GM12878 (cell line): ENCODE results near the gene NEXN. TPM values are rescaled to one million over a fixed set of nuclear protein-coding genes. Genes with fewer than 3 reads are reported as not detected.

Experiments used
- CHD4 ChIP-seq: fragments of 200-600 bp; sonication (generic); IDR thresholded peaks from 2 replicates; pipeline ENCODE4 v1.6.1; 2016; ENCODE audit warnings: mild to moderate bottlenecking
- DPF2 ChIP-seq: fragments of 450-650 bp; IDR thresholded peaks from 2 replicates; pipeline ENCODE4 v1.6.1; 2017; ENCODE audit warnings: mild to moderate bottlenecking
- KDM1A ChIP-seq: fragments of 200-600 bp; sonication (generic); IDR thresholded peaks from 2 replicates; pipeline ENCODE4 v1.6.1; 2016; ENCODE audit warnings: borderline replicate concordance
- MYB ChIP-seq: fragments of 150-350 bp; IDR thresholded peaks from 2 replicates; pipeline ENCODE4 v1.6.1; 2014; ENCODE audit warnings: mild to moderate bottlenecking, low read depth, low read length, borderline replicate concordance
- NFXL1 ChIP-seq: fragments of 450-650 bp; IDR thresholded peaks from 2 replicates; pipeline ENCODE4 v1.6.1; 2017; ENCODE audit warnings: antibody characterized with exemption, mild to moderate bottlenecking, borderline replicate concordance
- PAX5 ChIP-seq: IDR thresholded peaks from 2 replicates; pipeline ENCODE4 v1.6.1; 2011; ENCODE audit warnings: low read depth, low read length, borderline replicate concordance
- RBBP5 ChIP-seq: fragments of 200-600 bp; sonication (generic); conservative IDR thresholded peaks from 2 replicates; pipeline ENCODE4 v1.6.1; 2016
- RFX5 ChIP-seq: IDR thresholded peaks from 2 replicates; pipeline ENCODE4 v1.6.1; 2011; ENCODE audit warnings: low read depth, low read length, improper control_type of control experiment
- RUNX3 ChIP-seq: IDR thresholded peaks from 2 replicates; pipeline ENCODE4 v1.6.1; 2012; ENCODE audit warnings: low read length, inconsistent platforms
- SPI1 ChIP-seq: IDR thresholded peaks from 2 replicates; pipeline ENCODE4 v1.6.1; 2011; ENCODE audit warnings: low read depth, mild to moderate bottlenecking, low read length, moderate library complexity, borderline replicate concordance; ENCODE audit not compliant: insufficient read depth
- SREBF1 ChIP-seq: IDR thresholded peaks from 2 replicates; pipeline ENCODE4 v1.6.1; 2012; ENCODE audit warnings: mild to moderate bottlenecking, low read length
- SUZ12 ChIP-seq: fragments of 200-600 bp; sonication (generic); IDR thresholded peaks from one replicate; pipeline ENCODE4 v1.6.1; 2018; ENCODE audit warnings: antibody characterized with exemption, mild to moderate bottlenecking; ENCODE audit not compliant: unreplicated experiment
- ZBED1 ChIP-seq: IDR thresholded peaks from 2 replicates; pipeline ENCODE4 v1.6.1; 2016; ENCODE audit warnings: borderline replicate concordance
- ZNF274 ChIP-seq: IDR thresholded peaks from one replicate; pipeline ENCODE4 v1.8.0; 2011; ENCODE audit not compliant: insufficient read length, insufficient read depth
- ZNF384 ChIP-seq: IDR thresholded peaks from 2 replicates; pipeline ENCODE4 v1.6.1; 2012; ENCODE audit warnings: low read depth, mild to moderate bottlenecking, low read length, improper control_type of control experiment, borderline replicate concordance
- polyA plus RNA-seq, 11 experiments: library from polyadenylated mRNA; depleted of rRNA in 4 of 11; unstranded in 6 of 11; stranded (reverse) in 5 of 11; fragments of >200 nt; fragmentation: Nextera tagmentation in 4 of 11; fragmentation: Illumina TruSeq in 1 of 11; extraction: Ambion mirVana in 4 of 11; extraction: Trizol in 1 of 11; gene quantifications; 1 replicate in 1 of 11; 2 replicates in 10 of 11; pipeline versions ENCODE4 v1.2.1 to v1.2.3, GENCODE V29; 2011 to 2016; ENCODE audit warnings: inconsistent platforms in 2 of 11, missing spikeins in 2 of 11, low read depth in 1 of 11
- total RNA-seq, 4 experiments: library from RNA; depleted of rRNA in 3 of 4; stranded (reverse); fragments of >200 nt in 3 of 4; fragmentation: Illumina TruSeq in 1 of 4; extraction: Trizol in 1 of 4; gene quantifications; 2 replicates each; pipeline versions ENCODE4 v1.2.1 to v1.2.3, GENCODE V29; 2013 to 2021
- TF ChIP-seq, protein P1 (sequence below): fragments of 450-650 bp; IDR thresholded peaks from 2 replicates; pipeline ENCODE4 v1.6.1; 2016; ENCODE audit warnings: mild to moderate bottlenecking
- TF ChIP-seq, protein P2 (sequence below): fragments of 450-650 bp; IDR thresholded peaks from 2 replicates; pipeline ENCODE4 v1.6.1; 2017; ENCODE audit warnings: mild to moderate bottlenecking
- TF ChIP-seq, protein P3 (sequence below): fragments of 450-650 bp; formaldehyde crosslinking; IDR thresholded peaks from 2 replicates; pipeline ENCODE4 v1.4.0; 2020; ENCODE audit warnings: mild to moderate bottlenecking, moderate library complexity
- TF ChIP-seq, protein P4 (sequence below): IDR thresholded peaks from 2 replicates; pipeline ENCODE4 v1.6.1; 2011; ENCODE audit warnings: borderline replicate concordance, low read depth, mild to moderate bottlenecking, moderate library complexity, mixed read lengths, low read length; ENCODE audit not compliant: insufficient read depth; ENCODE audit errors: extremely low read length
- TF ChIP-seq, protein P5 (sequence below): fragments of 450-650 bp; conservative IDR thresholded peaks from 2 replicates; pipeline ENCODE4 v1.6.1; 2017; ENCODE audit warnings: mild to moderate bottlenecking, moderate library complexity

The NEXN gene
- total and polyA plus RNA-seq, 10 of the 15 experiments (the other 5 are each of a cell fraction or from before 2014, with no cell fraction given), result 2.5 to 46.6 (median 15.4) TPM

DNA sequence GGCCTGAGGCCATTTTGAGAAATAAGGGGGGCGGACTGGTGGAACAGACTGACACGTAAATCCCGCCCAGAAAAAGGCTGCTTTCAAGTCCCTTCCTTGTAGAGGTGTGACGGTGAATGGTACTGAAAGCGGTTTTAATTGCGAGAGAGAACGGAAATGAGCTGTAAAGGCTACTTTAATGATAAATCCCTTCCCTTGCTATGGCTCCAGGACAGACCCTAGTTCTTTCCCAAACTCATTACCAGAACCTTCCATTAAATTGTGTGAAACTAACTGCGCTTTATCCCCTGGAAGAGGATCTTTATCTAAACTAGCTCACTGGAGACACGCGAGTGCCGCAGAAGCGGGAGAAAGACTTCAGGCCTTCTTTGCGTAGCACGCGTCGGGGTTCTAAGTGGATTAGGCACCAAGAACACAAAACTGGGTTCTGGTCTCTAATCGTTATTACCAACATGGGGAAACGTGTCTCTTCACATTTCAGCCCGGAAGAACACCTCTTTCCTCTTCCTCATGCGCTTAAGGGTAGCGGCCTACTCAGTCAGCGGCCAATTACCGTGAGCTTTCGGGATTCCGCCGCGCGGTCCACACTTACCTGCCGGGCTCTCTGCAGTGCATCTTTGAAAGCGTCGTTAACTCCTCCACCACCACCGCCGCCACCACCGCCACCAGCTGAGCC is 90.0 kb downstream of the NEXN start (continued):
- TF ChIP-seq, protein P1, sequence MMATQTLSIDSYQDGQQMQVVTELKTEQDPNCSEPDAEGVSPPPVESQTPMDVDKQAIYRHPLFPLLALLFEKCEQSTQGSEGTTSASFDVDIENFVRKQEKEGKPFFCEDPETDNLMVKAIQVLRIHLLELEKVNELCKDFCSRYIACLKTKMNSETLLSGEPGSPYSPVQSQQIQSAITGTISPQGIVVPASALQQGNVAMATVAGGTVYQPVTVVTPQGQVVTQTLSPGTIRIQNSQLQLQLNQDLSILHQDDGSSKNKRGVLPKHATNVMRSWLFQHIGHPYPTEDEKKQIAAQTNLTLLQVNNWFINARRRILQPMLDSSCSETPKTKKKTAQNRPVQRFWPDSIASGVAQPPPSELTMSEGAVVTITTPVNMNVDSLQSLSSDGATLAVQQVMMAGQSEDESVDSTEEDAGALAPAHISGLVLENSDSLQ, result peak; percentile 94
- TF ChIP-seq, protein P2, sequence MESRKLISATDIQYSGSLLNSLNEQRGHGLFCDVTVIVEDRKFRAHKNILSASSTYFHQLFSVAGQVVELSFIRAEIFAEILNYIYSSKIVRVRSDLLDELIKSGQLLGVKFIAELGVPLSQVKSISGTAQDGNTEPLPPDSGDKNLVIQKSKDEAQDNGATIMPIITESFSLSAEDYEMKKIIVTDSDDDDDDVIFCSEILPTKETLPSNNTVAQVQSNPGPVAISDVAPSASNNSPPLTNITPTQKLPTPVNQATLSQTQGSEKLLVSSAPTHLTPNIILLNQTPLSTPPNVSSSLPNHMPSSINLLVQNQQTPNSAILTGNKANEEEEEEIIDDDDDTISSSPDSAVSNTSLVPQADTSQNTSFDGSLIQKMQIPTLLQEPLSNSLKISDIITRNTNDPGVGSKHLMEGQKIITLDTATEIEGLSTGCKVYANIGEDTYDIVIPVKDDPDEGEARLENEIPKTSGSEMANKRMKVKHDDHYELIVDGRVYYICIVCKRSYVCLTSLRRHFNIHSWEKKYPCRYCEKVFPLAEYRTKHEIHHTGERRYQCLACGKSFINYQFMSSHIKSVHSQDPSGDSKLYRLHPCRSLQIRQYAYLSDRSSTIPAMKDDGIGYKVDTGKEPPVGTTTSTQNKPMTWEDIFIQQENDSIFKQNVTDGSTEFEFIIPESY, result no peak
- TF ChIP-seq RUNX3 (peak; percentile 80), RFX5 (no peak), ZNF274 (no peak), MYB (no peak), RBBP5 (no peak), ZNF384 (no peak), SPI1 (0 out of 2 replicates have a peak, but pooled peaks have one; percentile 12), ZBED1 (no peak; the same call in 1 of the 2 replicates), SUZ12 (no peak), DPF2 (peak; percentile 66; the same call in 1 of the 2 replicates), PAX5 (no peak), NFXL1 (no peak), CHD4 (no peak), SREBF1 (no peak), KDM1A (no peak)
- TF ChIP-seq, protein P3, sequence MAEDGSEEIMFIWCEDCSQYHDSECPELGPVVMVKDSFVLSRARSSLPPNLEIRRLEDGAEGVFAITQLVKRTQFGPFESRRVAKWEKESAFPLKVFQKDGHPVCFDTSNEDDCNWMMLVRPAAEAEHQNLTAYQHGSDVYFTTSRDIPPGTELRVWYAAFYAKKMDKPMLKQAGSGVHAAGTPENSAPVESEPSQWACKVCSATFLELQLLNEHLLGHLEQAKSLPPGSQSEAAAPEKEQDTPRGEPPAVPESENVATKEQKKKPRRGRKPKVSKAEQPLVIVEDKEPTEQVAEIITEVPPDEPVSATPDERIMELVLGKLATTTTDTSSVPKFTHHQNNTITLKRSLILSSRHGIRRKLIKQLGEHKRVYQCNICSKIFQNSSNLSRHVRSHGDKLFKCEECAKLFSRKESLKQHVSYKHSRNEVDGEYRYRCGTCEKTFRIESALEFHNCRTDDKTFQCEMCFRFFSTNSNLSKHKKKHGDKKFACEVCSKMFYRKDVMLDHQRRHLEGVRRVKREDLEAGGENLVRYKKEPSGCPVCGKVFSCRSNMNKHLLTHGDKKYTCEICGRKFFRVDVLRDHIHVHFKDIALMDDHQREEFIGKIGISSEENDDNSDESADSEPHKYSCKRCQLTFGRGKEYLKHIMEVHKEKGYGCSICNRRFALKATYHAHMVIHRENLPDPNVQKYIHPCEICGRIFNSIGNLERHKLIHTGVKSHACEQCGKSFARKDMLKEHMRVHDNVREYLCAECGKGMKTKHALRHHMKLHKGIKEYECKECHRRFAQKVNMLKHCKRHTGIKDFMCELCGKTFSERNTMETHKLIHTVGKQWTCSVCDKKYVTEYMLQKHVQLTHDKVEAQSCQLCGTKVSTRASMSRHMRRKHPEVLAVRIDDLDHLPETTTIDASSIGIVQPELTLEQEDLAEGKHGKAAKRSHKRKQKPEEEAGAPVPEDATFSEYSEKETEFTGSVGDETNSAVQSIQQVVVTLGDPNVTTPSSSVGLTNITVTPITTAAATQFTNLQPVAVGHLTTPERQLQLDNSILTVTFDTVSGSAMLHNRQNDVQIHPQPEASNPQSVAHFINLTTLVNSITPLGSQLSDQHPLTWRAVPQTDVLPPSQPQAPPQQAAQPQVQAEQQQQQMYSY, result no peak
- TF ChIP-seq, protein P4, sequence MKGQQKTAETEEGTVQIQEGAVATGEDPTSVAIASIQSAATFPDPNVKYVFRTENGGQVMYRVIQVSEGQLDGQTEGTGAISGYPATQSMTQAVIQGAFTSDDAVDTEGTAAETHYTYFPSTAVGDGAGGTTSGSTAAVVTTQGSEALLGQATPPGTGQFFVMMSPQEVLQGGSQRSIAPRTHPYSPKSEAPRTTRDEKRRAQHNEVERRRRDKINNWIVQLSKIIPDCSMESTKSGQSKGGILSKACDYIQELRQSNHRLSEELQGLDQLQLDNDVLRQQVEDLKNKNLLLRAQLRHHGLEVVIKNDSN, result no peak
- TF ChIP-seq, protein P5, sequence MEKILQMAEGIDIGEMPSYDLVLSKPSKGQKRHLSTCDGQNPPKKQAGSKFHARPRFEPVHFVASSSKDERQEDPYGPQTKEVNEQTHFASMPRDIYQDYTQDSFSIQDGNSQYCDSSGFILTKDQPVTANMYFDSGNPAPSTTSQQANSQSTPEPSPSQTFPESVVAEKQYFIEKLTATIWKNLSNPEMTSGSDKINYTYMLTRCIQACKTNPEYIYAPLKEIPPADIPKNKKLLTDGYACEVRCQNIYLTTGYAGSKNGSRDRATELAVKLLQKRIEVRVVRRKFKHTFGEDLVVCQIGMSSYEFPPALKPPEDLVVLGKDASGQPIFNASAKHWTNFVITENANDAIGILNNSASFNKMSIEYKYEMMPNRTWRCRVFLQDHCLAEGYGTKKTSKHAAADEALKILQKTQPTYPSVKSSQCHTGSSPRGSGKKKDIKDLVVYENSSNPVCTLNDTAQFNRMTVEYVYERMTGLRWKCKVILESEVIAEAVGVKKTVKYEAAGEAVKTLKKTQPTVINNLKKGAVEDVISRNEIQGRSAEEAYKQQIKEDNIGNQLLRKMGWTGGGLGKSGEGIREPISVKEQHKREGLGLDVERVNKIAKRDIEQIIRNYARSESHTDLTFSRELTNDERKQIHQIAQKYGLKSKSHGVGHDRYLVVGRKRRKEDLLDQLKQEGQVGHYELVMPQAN, result peak; percentile 70; the same call in 1 of the 2 replicates
